Smooth muscle cell (in vitro differentiated cells): ENCODE results near the gene ZNF652. TPM values are rescaled to one million over a fixed set of nuclear protein-coding genes. Genes with fewer than 3 reads are reported as not detected.

Source experiments
- DNase-seq: peaks from one replicate; lab custom pipeline; 2025; ENCODE audit not compliant: unreplicated experiment; lab: John Stamatoyannopoulos, UW
- H2AFZ ChIP-seq: fragments of 200-600 bp; sonication (generic); 2 replicates; pipeline ENCODE4 v1.6.0; 2016; ENCODE audit warnings: antibody characterized with exemption, low read depth, mild to moderate bottlenecking
- H3F3A ChIP-seq: fragments of 200-600 bp; sonication (generic); 2 replicates; pipeline ENCODE4 v1.6.0; 2017; ENCODE audit warnings: antibody characterized with exemption, low read depth
- H3K27ac ChIP-seq: fragments of 200-600 bp; sonication (generic); 2 replicates; pipeline ENCODE4 v1.5.1; 2016; ENCODE audit warnings: low read depth, mild to moderate bottlenecking
- H3K27me3 ChIP-seq: fragments of 200-600 bp; sonication (generic); 2 replicates; pipeline ENCODE4 v1.6.1; 2016; ENCODE audit warnings: low read depth, mild to moderate bottlenecking
- H3K36me3 ChIP-seq: fragments of 200-600 bp; sonication (generic); 2 replicates; pipeline ENCODE4 v1.5.1; 2016; ENCODE audit warnings: low read depth
- H3K4me1 ChIP-seq: fragments of 200-600 bp; sonication (generic); 2 replicates; pipeline ENCODE4 v1.5.1; 2016; ENCODE audit warnings: low read depth
- H3K4me2 ChIP-seq: fragments of 200-600 bp; sonication (generic); 2 replicates; pipeline ENCODE4 v1.6.0; 2016; ENCODE audit warnings: mild to moderate bottlenecking
- H3K4me3 ChIP-seq: fragments of 200-600 bp; sonication (generic); 2 replicates; pipeline ENCODE4 v1.5.1; 2016; ENCODE audit warnings: mild to moderate bottlenecking
- H3K79me2 ChIP-seq: fragments of 200-600 bp; sonication (generic); 2 replicates; pipeline ENCODE4 v1.6.0; 2016; ENCODE audit warnings: low read depth, mild to moderate bottlenecking
- H3K9ac ChIP-seq: fragments of 200-600 bp; sonication (generic); 2 replicates; pipeline ENCODE4 v1.6.0; 2016; ENCODE audit warnings: low read depth
- H3K9me3 ChIP-seq: fragments of 200-600 bp; sonication (generic); replicated peaks from 2 replicates; pipeline ENCODE4 v1.5.1; 2016; ENCODE audit warnings: low read depth
- H4K20me1 ChIP-seq: fragments of 200-600 bp; sonication (generic); 2 replicates; pipeline ENCODE4 v1.6.0; 2016; ENCODE audit warnings: low read depth
- CTCF ChIP-seq: fragments of 200-600 bp; sonication (generic); IDR thresholded peaks from 2 replicates; pipeline ENCODE4 v1.5.1; 2017; ENCODE audit warnings: borderline replicate concordance, mild to moderate bottlenecking, antibody characterized with exemption; ENCODE audit not compliant: insufficient read depth, poor library complexity, severe bottlenecking
- WGBS: methylation state at CpG from one replicate; pipeline ENCODE4 v1.1.7; 2016; ENCODE audit warnings: low lambda C conversion rate; 5-methylcytosine and 5-hydroxymethylcytosine counted together
- polyA plus RNA-seq: library from polyadenylated mRNA; unstranded; fragments of >200 nt; fragmentation: Nextera tagmentation; extraction: Ambion mirVana; gene quantifications from 2 replicates; pipeline ENCODE4 v1.2.1, GENCODE V29; 2016
- total RNA-seq: library from RNA; depleted of rRNA; stranded (reverse); fragments of >200 nt; gene quantifications from 2 replicates; pipeline ENCODE4 v1.2.3, GENCODE V29; 2014

ZNF652 gene
- total and polyA plus RNA-seq, 2 experiments from 2014 or later: 18.3 to 48.8 TPM

- H3K27me3 ChIP-seq: no peaks in the 10 kb centered on the region
- no peaks in the 10 kb centered on the region for H3K4me1 ChIP-seq
- no peaks in the 10 kb centered on the region for H4K20me1 ChIP-seq
- 20% methylated on average over 10 of the region's 10 CpGs for WGBS
- no peak for DNase-seq
- peaks cover 10% of the 10 kb centered on the region for H3F3A ChIP-seq
- peak overlapping the region; percentile 58 for H3K4me3 ChIP-seq
- H3K27ac ChIP-seq: peak overlapping the region; percentile 98
- peak overlapping the region; percentile 71 for H2AFZ ChIP-seq
- TF ChIP-seq CTCF: no peak
- peak overlapping the region; percentile 95 for H3K9ac ChIP-seq
- no peaks in the 10 kb centered on the region for H3K79me2 ChIP-seq
- H3K36me3 ChIP-seq: no peaks in the 10 kb centered on the region
- no peaks in the 10 kb centered on the region for H3K9me3 ChIP-seq
- H3K4me2 ChIP-seq: peak overlapping the region; percentile 87
Observed at GRCh38 chr17:49259663-49260010, 102.4 kb downstream of the ZNF652 start.

GRCh38 chr17:49258394-49258793, 103.7 kb downstream of the ZNF652 start:
- WGBS: 91% methylated on average over 3 of the region's 3 CpGs
- H3K79me2 ChIP-seq: no peaks in the 10 kb centered on the region
- H3K4me3 ChIP-seq: no peak overlapping the region
- H3K9ac ChIP-seq: no peak overlapping the region
- no peak for TF ChIP-seq CTCF
- no peak for DNase-seq
- no peak overlapping the region for H3K4me2 ChIP-seq
- no peaks in the 10 kb centered on the region for H3K27me3 ChIP-seq
- no peaks in the 10 kb centered on the region for H4K20me1 ChIP-seq
- H3F3A ChIP-seq: peaks cover 10% of the 10 kb centered on the region
- H3K4me1 ChIP-seq: no peaks in the 10 kb centered on the region
- H2AFZ ChIP-seq: no peak overlapping the region
- no peaks in the 10 kb centered on the region for H3K36me3 ChIP-seq
- no peaks in the 10 kb centered on the region for H3K9me3 ChIP-seq
- no peak overlapping the region for H3K27ac ChIP-seq

GRCh38 chr17:49255125-49255524, 106.9 kb downstream of the ZNF652 start:
- TF ChIP-seq CTCF: no peak
- Histone ChIP-seq H3K4me3 (no peak overlapping the region), H3K9ac (no peak overlapping the region), H3K27me3 (no peaks in the 10 kb centered on the region), H2AFZ (no peak overlapping the region), H3K27ac (no peak overlapping the region), H4K20me1 (no peaks in the 10 kb centered on the region), H3K4me2 (no peak overlapping the region), H3K79me2 (no peaks in the 10 kb centered on the region), H3F3A (peaks cover 3% of the 10 kb centered on the region), H3K36me3 (no peaks in the 10 kb centered on the region), H3K4me1 (no peaks in the 10 kb centered on the region), H3K9me3 (no peaks in the 10 kb centered on the region)
- WGBS: 80% methylated on average over 5 of the region's 5 CpGs
- no peak for DNase-seq

GRCh38 chr17:49254066-49254465, 108.0 kb downstream of the ZNF652 start:
- Histone ChIP-seq H3K4me2 (no peak overlapping the region), H2AFZ (no peak overlapping the region), H3K9me3 (no peaks in the 10 kb centered on the region), H3K36me3 (no peaks in the 10 kb centered on the region), H4K20me1 (no peaks in the 10 kb centered on the region), H3K4me3 (no peak overlapping the region), H3F3A (peaks cover 3% of the 10 kb centered on the region), H3K9ac (no peak overlapping the region), H3K27me3 (no peaks in the 10 kb centered on the region), H3K79me2 (no peaks in the 10 kb centered on the region), H3K4me1 (no peaks in the 10 kb centered on the region), H3K27ac (no peak overlapping the region)
- no peak for DNase-seq
- TF ChIP-seq CTCF: no peak
- 74% methylated on average over 4 of the region's 4 CpGs for WGBS
